ENCODE results near the gene SHISA9.
"Not testable (repeated sequence)": the region's sequence is repeated elsewhere in the genome, so short reads cannot be mapped to it uniquely, and the experiment has no call there.

The SHISA9 gene

DNA sequence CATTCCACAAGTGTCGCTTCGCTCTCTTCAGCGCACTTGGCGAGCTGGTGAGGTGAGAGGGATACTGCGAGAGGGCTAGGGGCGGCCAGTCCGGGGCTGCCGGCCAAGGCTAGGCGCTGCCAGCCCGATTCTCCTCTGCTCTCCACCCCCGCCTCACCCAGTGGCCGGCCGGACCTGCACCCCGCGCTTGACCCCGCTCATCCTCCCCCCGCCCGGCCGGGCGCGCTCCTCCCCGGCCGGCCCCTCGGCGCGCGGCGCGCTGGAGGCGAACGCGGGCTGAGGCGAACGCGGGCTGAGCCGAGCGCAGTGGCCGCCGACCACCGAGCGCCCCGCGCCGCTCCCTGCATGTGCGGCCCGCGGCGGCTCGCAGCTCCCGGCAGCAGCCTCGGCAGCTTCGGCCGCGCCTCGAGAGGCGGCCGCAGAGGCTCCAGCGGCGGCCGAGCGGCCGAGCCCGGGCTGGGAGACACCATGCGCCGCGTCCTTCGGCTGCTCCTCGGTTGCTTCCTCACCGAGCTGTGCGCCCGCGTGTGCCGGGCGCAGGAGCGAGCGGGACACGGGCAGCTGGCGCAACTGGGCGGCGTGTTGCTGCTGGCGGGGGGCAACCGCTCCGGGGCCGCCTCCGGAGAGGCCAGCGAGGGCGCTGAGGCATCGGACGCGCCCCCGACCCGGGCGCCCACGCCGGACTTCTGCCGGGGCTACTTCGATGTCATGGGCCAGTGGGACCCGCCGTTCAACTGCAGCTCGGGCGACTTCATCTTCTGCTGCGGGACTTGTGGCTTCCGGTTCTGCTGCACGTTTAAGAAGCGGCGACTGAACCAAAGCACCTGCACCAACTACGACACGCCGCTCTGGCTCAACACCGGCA, at the start of gene SHISA9:
Gene SHISA9 (plus strand): TSS at position 2 of the 865 bp plus-strand sequence.
- no peak for DNase-seq

DNA sequence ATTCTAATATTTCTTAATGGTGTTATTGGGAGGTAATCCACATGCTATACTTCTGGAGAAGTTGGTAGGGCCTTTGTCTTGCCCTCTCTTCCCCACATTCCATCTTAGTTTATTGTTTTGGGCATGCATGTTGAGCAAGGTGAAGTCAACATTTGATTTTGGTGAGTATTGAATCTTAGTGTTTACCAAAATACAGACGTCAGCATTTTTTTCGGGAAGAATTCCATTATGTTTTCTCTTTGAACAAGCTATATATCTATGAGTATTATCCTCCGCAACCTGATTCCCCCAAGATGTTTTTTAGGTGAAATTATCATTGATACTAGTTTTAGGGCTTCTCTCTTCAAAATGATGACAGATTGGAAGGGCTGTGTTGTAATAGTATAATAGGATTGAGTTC, 47.4 kb upstream of the SHISA9 start:
- DNase-seq = no peak

DNA sequence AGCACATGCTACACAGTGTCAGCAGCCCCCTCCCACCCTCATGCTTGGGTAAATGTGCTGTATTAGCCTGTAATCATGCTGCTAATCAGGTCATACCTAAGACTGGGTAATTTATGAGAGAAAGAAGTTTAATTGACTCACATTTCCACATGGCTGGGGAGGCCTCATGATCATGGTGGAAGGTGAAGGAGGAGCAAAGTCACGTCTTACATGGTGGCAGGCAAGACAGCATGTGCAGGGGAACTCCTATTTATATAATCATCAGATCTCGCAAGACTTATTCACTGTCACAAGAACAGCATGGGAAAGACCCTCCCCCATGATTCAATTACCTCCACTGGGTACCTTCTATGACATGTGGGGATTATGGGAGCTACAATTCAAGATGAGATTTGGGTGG, 44.0 kb upstream of the SHISA9 start:
- not testable (repeated sequence) for DNase-seq

DNA sequence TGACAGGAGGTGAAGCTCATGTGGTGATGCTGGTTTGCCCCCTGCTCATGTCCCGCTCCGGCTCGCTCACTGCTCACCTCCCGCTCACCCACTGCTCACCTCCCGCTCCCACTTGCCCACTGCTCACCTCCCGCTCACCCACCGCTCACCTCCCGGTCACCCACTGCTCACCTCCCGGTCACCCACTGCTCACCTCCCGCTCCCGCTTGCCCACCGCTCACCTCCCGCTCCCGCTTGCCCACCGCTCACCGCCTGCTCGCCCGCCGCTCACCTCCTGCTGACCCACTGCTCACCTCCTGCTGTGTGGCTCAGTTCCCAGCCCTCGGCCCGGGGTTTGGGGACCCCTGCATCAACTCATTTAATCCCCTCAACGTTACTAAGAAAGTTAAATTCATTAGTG, 39.1 kb upstream of the SHISA9 start:
- DNase-seq = no peak

DNA sequence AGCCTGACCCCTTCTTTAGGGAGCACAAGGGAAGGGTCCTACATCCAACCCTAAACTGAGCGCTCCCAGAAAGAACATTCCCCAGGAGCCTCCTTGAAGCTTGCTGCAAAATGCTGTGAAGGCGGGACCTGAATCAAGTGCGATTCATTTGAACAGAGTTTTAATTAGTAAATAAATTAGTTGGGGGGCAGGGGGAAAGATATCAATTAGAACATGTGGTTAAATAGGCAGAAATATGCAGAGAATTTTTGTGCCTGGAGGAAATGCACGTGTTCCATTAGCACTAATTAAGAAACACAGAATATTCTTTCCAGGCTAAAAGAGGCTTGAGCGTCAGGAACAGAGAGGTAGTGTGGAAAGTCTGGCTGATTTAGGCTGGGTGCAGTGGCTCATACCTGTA, 38.5 kb upstream of the SHISA9 start:
- DNase-seq = no peak

DNA sequence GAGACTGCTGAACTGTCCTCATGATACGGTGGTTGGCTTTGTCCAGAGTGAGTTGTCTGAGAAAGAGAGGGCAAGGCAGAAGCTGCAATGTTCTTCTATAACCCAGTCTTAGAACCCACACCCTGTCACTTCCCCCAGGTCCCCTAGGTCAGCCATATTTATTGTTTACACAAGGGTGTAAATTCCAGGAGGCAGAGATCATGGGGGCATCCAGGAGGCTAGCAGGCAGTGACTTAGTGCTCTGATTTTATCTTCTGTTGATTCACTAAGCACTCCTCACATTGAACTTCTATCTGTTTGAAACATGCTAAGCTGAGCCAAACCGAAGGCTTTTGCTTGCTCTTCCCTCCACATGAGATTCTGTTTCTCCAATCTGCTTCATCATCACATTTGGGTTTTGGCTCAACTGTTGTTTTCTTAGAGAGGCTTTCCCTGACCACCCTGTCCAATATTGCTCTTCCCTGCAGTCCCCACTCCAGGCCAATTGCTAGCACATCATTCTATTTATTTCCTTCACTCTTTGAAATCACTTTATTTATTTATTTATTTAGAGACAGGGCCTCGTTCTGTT, 34.3 kb upstream of the SHISA9 start:
- DNase-seq = no peak

DNA sequence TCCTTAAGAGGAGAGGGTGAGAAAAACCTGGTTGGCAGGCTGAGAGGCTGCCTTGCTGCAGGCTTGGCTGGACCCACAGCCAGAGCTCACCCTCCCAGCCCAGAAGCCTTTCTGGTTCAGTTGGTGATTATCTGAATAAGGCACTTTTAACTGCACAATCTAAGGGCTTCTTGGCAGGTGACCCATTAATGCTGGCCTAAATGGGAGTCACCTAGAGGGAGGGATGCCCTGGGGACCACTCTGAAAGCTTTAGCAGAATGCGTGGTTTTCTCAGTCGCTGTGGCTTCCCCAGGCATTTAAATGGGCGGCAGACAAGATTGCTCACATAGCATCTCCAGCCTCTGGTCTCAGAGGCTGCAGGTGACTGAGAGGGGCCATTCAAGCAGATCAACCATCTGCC, 33.2 kb upstream of the SHISA9 start:
- no peak for DNase-seq

DNA sequence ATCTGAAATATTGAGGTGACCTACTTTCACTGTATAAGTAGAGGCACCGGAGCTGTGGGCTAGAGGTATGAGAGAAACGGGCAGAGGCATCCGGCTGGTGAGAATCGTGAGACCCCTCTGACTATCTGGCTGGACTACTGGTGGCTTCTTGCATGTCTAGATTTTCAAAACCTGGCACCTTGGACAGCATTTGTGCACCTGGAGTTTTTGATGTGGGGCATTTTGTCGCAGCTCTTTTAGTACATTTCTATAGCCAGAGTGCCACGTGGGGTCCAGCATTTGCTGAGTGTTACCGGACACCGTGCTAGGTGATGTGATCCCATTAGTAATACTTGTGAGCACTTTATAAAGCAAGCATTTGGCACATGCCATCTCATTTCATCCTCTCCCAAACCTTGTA, 32.6 kb upstream of the SHISA9 start:
- DNase-seq = no peak

DNA sequence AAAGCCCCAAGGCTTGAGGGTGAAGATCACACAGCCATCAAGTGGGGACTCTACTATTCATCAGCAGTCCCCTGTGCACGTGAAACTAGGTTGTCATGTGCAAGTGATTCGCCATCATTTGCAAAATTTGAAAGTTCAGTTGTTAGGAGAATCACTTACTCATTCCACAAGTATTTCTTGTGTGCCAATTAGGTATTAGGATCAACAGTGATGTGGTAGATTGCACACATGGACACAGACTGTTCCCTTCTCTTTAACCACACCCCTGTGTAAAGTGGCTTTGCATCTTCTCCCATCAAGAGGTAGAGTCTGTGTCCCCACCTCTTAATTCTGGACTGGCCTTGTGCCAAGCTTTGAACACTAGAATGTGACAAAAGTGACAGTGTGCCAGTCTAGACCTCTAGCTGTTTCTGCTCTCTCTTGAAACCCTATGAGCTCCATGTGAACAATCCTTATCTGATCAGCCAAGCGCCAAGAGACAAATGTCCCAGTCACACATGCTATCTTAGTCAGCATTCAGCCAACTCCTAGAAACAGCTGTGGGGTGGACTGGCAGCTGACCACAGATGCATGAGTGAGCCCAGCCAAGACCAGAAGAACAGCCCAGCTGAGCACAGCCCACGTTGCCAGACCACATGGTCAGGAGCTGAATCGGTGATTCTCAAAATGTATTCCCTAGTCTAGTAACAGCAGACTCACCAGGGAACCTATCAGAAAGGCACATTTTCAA, 31.5 kb upstream of the SHISA9 start:
- no peak for DNase-seq

DNA sequence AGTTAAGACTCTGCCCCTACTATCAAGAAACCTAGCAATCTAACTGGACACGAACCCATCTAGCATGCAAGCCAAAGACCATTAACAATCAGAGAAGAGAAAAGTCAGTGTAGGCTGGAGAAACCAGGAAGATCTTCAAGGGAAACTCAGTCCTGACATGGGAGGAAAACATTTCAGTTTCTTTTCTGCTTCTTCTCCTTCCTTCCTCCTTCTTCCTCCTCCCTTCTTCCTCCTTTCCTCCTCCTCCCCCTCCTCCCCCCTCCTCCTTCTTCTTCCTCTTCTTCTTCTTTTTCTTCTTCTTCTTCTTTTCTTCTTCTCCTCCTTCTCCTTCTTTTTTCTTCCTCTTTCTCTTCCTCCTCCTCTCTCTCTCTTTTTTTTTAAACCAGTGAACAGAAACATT, 29.6 kb upstream of the SHISA9 start:
- no peak for DNase-seq

DNA sequence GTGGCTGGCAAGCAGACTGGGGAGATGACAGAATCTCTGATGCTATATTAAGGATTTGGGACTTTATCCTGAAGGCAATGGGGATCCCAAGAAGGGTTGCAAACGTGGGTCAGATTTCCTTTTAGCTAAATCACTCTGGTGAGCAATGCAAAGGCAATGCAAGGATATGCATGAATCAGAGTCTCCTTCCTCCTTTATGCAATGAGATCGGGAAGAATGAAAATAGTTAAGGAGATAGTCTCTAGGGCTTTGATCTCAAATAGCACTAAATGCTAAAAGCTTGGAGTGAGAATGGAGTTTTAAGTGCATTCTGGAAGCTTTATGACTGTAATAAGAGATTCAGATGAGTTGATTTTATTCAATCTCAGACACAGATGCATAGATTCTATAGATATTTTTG, 27.2 kb upstream of the SHISA9 start:
- DNase-seq = no peak

DNA sequence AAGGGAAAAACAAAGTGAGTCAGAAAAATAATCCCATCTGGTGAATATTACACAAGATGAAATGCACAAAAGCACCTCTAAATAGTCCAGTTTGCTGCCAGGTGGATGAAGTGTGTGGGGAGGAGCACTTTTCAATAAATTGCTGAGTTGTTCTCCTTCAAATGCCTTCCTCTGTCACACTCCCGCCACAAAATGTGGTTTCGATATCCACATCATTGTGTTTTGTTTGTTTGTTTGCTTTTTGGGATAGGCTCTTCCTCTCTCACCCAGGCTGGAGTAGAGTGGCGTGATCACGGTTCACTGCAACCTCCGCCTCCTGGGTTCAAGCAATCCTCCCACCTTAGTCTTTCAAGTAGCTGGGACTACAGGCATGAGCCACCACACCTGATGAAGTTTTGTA, 24.6 kb upstream of the SHISA9 start:
- DNase-seq = no peak

DNA sequence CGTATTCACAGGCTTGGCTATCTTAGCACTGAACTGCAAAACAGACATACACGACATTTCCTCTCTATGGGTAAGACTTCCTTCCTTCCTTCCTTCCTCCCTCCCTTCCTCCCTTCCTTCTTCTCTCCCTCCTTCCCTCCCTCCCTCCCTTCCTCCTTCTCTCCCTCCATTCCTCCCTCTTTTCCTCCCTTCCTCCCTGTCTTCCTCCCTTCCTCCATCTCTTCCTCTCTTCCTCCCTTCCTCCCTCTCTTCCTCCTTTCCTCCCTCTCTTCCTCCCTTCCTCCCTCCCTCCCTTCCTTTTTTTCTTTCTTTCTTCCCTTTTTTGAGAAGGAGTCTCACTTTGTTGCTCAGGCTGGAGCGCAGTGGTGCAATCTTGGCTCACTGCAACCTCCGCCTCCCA, 22.4 kb upstream of the SHISA9 start:
- no peak for DNase-seq

DNA sequence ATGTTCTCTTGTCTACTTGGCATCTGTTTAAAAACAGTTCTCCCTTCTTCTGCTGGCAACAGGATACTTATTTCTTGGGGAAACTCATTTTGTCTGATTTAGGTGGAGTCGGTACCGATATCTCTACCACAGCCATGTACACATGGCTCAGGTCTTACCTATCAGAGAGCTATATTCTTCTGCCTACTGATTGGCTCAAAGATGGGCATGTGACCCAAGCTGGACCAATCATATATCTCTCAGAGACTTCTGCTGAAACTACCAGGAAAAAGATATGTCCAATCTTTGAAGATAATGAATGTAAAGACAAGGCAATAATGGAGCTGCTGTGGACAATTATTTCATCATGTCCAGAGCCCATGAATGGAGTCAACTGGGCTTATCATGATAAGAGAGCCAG, 21.6 kb upstream of the SHISA9 start:
- DNase-seq = no peak

DNA sequence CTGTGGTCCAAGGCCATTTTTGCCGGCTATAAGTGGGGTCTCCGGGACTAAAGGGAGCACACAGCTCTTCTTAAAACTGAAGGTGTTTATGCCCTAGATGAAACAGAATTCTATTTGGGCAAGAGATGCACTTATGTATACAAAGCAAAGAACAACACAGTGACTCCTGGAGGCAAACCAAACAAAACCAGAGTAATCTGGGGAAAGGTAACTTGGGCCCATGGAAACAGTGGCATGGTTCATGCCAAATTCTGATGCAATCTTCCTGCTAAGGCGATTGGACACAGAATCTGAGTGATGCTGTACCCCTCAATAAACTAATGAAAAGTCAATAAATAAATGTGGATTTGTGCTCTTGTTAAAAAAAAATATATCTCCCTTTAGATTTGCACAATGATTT, 20.2 kb upstream of the SHISA9 start:
- no peak for DNase-seq

DNA sequence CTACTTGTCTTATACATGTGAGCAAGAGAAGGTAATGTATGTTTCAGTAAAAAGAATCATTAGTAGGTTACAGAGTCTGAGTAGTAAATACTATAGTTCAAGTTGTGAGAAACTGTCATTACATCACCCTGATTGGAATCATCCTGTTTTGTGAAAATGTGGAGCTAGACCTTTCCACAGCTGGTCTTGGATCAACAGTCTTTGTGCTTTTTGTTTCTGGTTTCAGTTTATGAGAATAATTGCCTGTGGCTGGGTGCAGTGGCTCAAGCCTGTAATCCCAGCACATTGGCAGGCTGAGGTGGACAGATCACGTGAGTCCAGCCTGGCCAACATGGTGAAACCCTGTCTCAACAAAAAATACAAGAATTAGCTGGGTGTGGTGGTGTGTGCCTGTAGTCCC, 19.7 kb upstream of the SHISA9 start:
- DNase-seq = no peak

DNA sequence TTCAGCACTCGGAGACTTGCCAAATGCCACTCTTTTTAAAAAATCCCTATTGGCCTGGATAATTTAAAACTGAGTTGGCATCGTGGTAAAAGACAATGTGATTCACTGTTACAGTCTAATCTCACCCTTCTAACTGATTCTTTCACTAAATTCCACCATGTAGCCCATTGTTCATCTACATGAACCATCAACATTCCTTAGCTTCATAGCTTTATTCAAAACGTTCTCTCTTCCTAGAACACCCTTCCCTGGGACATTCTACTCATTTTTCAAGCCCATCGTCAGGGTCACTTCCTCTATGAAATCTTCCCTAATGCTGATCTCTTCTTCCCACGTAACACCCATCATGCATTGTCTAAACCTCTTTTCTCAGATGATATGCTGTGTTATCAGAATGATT, 15.7 kb upstream of the SHISA9 start:
- no peak for DNase-seq

DNA sequence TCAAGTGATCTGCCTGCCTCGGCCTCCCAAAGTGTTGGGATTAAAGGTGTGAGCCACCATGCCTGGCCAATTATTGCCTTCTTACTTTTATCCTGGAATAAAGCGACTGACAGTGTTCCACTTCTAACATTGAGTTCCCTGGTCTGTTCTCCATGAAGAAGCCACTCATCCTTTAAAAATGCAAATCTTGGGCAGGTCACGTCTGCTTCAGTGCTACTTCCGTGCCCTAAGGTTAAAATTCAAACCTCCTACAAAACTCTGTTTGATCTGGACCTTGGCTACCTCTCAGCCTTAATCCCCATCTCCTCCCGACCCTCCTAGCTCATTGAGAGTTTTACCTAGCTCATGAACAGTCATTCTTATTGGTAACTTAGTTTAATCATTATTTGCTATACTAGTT, 9.6 kb upstream of the SHISA9 start:
- DNase-seq = no peak

DNA sequence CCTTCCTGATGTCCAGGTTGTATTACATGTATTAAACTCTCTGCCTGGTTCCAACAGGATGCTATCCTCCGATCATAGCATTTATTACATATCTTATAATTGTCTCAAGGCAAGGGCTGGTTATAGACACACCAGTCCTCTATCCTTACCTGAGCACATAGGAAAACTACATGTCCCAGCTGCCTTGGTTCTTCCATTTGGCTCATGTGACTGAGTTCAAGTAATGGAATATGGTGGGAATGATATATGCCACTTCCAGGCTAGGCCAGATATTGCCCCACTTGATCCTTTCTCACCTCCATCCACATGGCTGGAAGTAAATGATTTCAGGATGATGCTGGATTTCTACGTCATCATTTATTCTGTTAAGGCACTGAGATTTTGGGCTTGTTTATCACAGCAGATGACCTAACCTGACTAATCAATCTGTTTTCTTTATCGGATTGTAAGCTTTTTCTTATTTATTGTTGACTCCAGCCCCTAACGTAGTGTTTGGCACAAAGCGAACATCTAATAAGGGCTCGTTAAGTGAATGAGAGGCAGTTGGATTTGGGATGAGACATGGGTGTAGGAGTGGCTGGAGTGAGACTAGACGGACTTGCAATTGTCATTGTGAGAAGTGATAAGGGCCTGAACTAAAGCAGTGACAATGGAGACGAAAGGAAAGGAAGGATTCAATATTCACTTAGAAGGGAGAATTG, 8.2 kb upstream of the SHISA9 start:
- DNase-seq = no peak

DNA sequence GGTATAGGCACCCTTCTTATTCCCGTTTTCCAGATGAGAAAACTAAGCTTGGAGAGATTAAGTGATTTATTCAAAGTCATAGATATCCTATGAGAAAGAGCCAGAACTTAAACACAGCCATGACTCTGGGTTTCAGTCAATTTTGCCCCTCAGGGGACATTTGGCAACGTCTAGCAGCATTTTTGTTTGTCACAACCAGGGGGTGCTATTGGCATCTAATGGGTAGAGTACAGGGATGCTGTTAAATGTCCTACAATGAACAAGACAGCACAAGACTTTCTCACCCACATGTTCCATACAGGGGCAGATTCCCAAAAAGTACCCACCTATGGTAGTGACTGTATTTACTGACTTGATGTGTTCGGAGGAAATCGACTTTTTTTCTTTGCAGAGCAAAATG, 4.8 kb upstream of the SHISA9 start:
- DNase-seq = no peak

DNA sequence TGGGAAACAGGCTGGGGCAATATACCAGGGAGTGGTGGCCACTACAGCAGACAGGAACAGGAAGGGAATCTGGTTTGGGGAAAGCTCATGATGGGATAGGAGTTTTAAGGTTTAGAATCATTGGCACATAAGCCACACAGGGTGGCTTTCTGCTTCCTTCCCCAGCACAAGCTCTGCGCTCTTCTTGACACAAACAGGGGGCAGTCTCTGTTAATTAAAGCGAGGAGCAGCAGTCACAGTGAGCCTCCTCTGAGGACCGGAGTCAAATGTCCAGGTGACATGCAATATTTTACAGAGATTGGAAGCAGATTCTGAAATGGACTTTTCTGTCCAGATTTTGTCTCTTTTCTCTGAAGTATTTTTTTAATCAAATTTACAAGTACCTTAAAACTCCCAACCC, 2.8 kb upstream of the SHISA9 start:
- DNase-seq = no peak

DNA sequence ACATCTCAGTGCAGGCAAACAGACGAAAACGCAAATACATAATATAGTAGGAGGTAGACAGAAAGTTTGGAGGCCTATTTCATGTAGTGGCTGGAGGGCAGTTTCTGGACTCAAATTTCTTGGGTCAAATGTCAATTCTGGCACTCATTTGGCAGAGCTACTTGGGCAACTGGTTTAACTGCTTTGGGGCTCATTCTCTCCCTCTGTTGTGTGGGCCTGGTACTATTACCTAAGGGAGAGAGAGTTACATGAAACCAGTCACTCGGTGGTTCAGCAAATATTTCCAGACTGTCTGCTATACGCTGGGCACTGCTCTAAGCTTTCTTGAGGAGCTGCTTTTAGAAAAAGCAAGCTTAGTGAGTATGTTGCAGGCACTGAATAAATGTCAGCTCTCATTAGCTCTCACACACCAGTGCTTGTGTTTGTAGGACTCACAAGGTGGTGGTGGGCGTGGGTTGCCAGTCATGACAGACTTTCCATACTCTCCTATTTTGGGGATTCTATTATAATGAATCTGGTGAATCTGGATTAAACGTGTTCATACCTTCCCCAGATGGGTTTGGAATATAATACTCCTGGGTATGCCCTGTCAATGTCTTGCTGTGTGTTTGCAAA, 1.8 kb upstream of the SHISA9 start:
- DNase-seq = no peak

DNA sequence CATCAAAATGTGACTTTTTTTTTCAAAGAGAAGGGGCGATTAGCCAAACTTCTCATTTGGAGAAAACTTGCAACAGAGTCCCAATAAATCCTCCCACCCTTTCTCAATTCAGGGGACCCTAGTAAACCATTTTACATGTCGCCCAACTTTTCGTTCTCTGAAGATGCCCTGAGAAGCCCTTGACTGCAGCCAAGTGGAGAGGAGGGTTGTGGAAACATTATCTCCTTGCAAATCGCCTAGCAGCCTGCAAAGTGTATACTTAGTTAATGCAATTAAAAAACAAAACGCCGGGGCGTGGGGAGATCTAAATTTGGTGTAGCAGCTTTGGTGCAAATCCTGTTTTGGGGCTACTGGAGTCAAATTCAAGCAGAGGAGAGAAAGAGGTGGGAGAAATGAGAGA, 1.2 kb upstream of the SHISA9 start:
- DNase-seq = no peak
